IMR-90 (cell line): ENCODE results near the gene CWF19L1. TPM values are rescaled to one million over a fixed set of nuclear protein-coding genes. Genes with fewer than 3 reads are reported as not detected.

Experiments
- ATAC-seq: fragments of 200-7000 bp; cut with Tn5 transposase; 2 replicates; pipeline ENCODE4 v1.9.1; 2020; ENCODE audit warnings: low read depth, mild to moderate bottlenecking, moderate library complexity
- BruUV-seq: library from RNA; stranded (reverse); fragments of 400-500 nt; replicated peaks from 2 replicates; lab custom pipeline; 2021; lab: Mats Ljungman, UMichigan
- CTCF ChIA-PET: fragments of 300-600 bp; formaldehyde crosslinking; extraction: SDS; loops from one replicate; lab custom pipeline; 2021; ENCODE audit warnings: antibody characterized with exemption; lab: Yijun Ruan, JAX
- POLR2A ChIA-PET: fragments of 300-600 bp; sonication (Branson Sonifier 250); formaldehyde crosslinking; loops from one replicate; lab custom pipeline; 2022; ENCODE audit warnings: antibody characterized with exemption; ENCODE audit not compliant: unreplicated experiment; lab: Charles Lee
- DNase-seq: peaks from one replicate; pipeline ENCODE4 v3.0.0; 2013
- H2AFZ ChIP-seq: replicated peaks from 2 replicates; pipeline ENCODE3; 2013; ENCODE audit warnings: low read length, mild to moderate bottlenecking; ENCODE audit not compliant: poor library complexity
- H2AK5ac ChIP-seq: 2 replicates; pipeline ENCODE4 v1.6.1; 2013; ENCODE audit warnings: low read depth, low read length, inconsistent platforms
- H2AK9ac ChIP-seq: replicated peaks from 2 replicates; pipeline ENCODE3; 2013; ENCODE audit warnings: mild to moderate bottlenecking, low read depth, low read length, moderate library complexity; ENCODE audit not compliant: poor library complexity
- H2BK120ac ChIP-seq: 2 replicates; pipeline ENCODE4 v1.6.1; 2013; ENCODE audit warnings: low read depth, low read length, inconsistent platforms
- H2BK15ac ChIP-seq: 3 replicates; pipeline ENCODE4 v1.6.1; 2013; ENCODE audit warnings: low read depth, low read length, inconsistent platforms
- H2BK20ac ChIP-seq: 2 replicates; pipeline ENCODE4 v1.6.1; 2013; ENCODE audit warnings: low read depth, mild to moderate bottlenecking, inconsistent platforms, low read length, moderate library complexity
- H2BK5ac ChIP-seq: 2 replicates; pipeline ENCODE4 v1.6.1; 2013; ENCODE audit warnings: mild to moderate bottlenecking, low read depth, low read length, inconsistent platforms; ENCODE audit not compliant: poor library complexity, severe bottlenecking
- H3K14ac ChIP-seq: replicated peaks from 2 replicates; pipeline ENCODE4 v1.6.1; 2013; ENCODE audit warnings: low read depth, low read length, inconsistent platforms
- H3K18ac ChIP-seq: 2 replicates; pipeline ENCODE4 v1.6.1; 2013; ENCODE audit warnings: low read depth, low read length, control low read depth
- H3K23ac ChIP-seq: 2 replicates; pipeline ENCODE4 v1.6.1; 2013; ENCODE audit warnings: low read depth, low read length, inconsistent platforms
- H3K27ac ChIP-seq: 2 replicates; pipeline ENCODE4 v1.5.1; 2013; ENCODE audit warnings: mild to moderate bottlenecking, control low read depth, low read length; ENCODE audit not compliant: insufficient read depth
- H3K27me3 ChIP-seq: 2 replicates; pipeline ENCODE4 v1.6.1; 2013; ENCODE audit warnings: low read length; ENCODE audit not compliant: control insufficient read depth, insufficient read depth
- H3K36me3 ChIP-seq: 2 replicates; pipeline ENCODE4 v1.6.1; 2013; ENCODE audit warnings: low read length, mixed read lengths; ENCODE audit not compliant: control insufficient read depth, insufficient read depth
- H3K4ac ChIP-seq: 2 replicates; pipeline ENCODE4 v1.6.1; 2013; ENCODE audit warnings: low read depth, low read length, inconsistent platforms
- H3K4me1 ChIP-seq: 2 replicates; pipeline ENCODE4 v1.6.1; 2013; ENCODE audit warnings: low read length, mixed read lengths; ENCODE audit not compliant: control insufficient read depth, insufficient read depth
- H3K4me2 ChIP-seq: 2 replicates; pipeline ENCODE4 v1.6.1; 2013; ENCODE audit warnings: low read depth, mild to moderate bottlenecking, control low read depth, low read length, moderate library complexity
- H3K4me3 ChIP-seq: 2 replicates; pipeline ENCODE4 v1.5.1; 2013; ENCODE audit warnings: low read depth, mild to moderate bottlenecking, control low read depth, low read length, moderate library complexity; ENCODE audit not compliant: insufficient read depth
- H3K56ac ChIP-seq: 2 replicates; pipeline ENCODE4 v1.6.1; 2013; ENCODE audit warnings: low read length, inconsistent platforms; ENCODE audit not compliant: insufficient read depth; ENCODE audit errors: extremely low read depth
- H3K79me1 ChIP-seq, 2 experiments: 2 replicates each; pipeline ENCODE4 v1.6.1; 2013; ENCODE audit warnings: low read length in 2 of 2, inconsistent platforms in 1 of 2, low read depth in 1 of 2
- H3K9ac ChIP-seq: 2 replicates; pipeline ENCODE4 v1.6.1; 2013; ENCODE audit warnings: low read depth, low read length, control low read depth
- H3K9me1 ChIP-seq: 2 replicates; pipeline ENCODE4 v1.6.1; 2013; ENCODE audit warnings: low read length, inconsistent platforms; ENCODE audit not compliant: insufficient read depth
- H3K9me3 ChIP-seq: 2 replicates; pipeline ENCODE4 v1.6.1; 2013; ENCODE audit warnings: low read length; ENCODE audit not compliant: control insufficient read depth, insufficient read depth
- H4K20me1 ChIP-seq: 2 replicates; pipeline ENCODE4 v1.6.1; 2013; ENCODE audit warnings: low read length, inconsistent platforms; ENCODE audit not compliant: insufficient read depth
- H4K5ac ChIP-seq: 2 replicates; pipeline ENCODE4 v1.6.1; 2013; ENCODE audit warnings: mild to moderate bottlenecking, low read depth, low read length, control low read depth
- H4K8ac ChIP-seq, 2 experiments: 2 replicates each; pipeline ENCODE4 v1.6.1; 2013; ENCODE audit warnings: low read depth in 2 of 2, low read length in 2 of 2, control low read depth in 1 of 2, inconsistent platforms in 1 of 2
- H4K91ac ChIP-seq: 2 replicates; pipeline ENCODE4 v1.6.1; 2013; ENCODE audit warnings: low read depth, low read length, inconsistent platforms; ENCODE audit not compliant: insufficient read depth
- BHLHE40 ChIP-seq: fragments of 150-350 bp; IDR thresholded peaks from 2 replicates; pipeline ENCODE4 v1.6.1; 2016; ENCODE audit warnings: mild to moderate bottlenecking, low read depth, low read length
- CEBPB ChIP-seq: IDR thresholded peaks from 2 replicates; pipeline ENCODE4 v1.6.1; 2012; ENCODE audit warnings: low read depth, low read length, improper control_type of control experiment
- FOS ChIP-seq: fragments of 150-350 bp; IDR thresholded peaks from 2 replicates; pipeline ENCODE4 v1.6.1; 2016; ENCODE audit warnings: low read depth, low read length
- MAFK ChIP-seq: IDR thresholded peaks from 2 replicates; pipeline ENCODE4 v1.6.1; 2012; ENCODE audit warnings: low read depth, low read length, improper control_type of control experiment
- MAZ ChIP-seq: IDR thresholded peaks from 2 replicates; pipeline ENCODE4 v1.6.1; 2012; ENCODE audit warnings: low read depth, mild to moderate bottlenecking, low read length, improper control_type of control experiment, moderate library complexity, borderline replicate concordance
- NFE2L2 ChIP-seq: fragments of 150-350 bp; IDR thresholded peaks from 2 replicates; pipeline ENCODE4 v1.6.1; 2016; ENCODE audit warnings: low read depth, mild to moderate bottlenecking, low read length
- POLR2A ChIP-seq: IDR thresholded peaks from 2 replicates; pipeline ENCODE4 v1.6.1; 2012; ENCODE audit warnings: mild to moderate bottlenecking, low read depth, low read length
- RAD21 ChIP-seq: IDR thresholded peaks from 2 replicates; pipeline ENCODE4 v1.6.1; 2012; ENCODE audit warnings: low read length, improper control_type of control experiment
- RCOR1 ChIP-seq: IDR thresholded peaks from 2 replicates; pipeline ENCODE4 v1.6.1; 2012; ENCODE audit warnings: mild to moderate bottlenecking, low read length, improper control_type of control experiment; ENCODE audit not compliant: insufficient replicate concordance
- WGBS, 2 experiments: methylation state at CpG; one replicate each; pipeline versions ENCODE4 v1.1.5 to v1.1.7; 2013; ENCODE audit warnings: missing lambda C conversion rate in 2 of 2; ENCODE audit not compliant: insufficient read length in 1 of 2; ENCODE audit errors: extremely low coverage in 2 of 2; 5-methylcytosine and 5-hydroxymethylcytosine counted together
- dilution Hi-C: fragments of 300-500 bp; cut with HindIII; formaldehyde crosslinking; loops from one replicate; pipeline ENCODE4 v1.14.3; 2018; ENCODE audit warnings: low sequenced_read_pairs; ENCODE audit not compliant: unreplicated experiment
- in situ Hi-C: fragments of 300-500 bp; cut with MboI; formaldehyde crosslinking; loops from 3 replicates; pipeline ENCODE4 v1.14.3; 2019; ENCODE audit warnings: low sequenced_read_pairs, inconsistent platforms, mixed read lengths
- intact Hi-C: fragments of 100-400 bp; cut with micrococcal nuclease; formaldehyde crosslinking; loops from 2 replicates; pipeline ENCODE4 v1.10.0; 2022
- polyA plus RNA-seq, 3 experiments: library from polyadenylated mRNA; depleted of rRNA; stranded (reverse); fragments of >200 nt; gene quantifications; 2 replicates each; pipeline ENCODE4 v1.2.3, GENCODE V29; 2012; ENCODE audit warnings: low replicate concordance in 1 of 3
- total RNA-seq: library from RNA; depleted of rRNA; stranded (reverse); fragments of >200 nt; gene quantifications from 2 replicates; pipeline ENCODE4 v1.2.3, GENCODE V29; 2012

The CWF19L1 gene
- total and polyA plus RNA-seq, 2 of the 4 experiments (the other 2 are of a cell fraction), result 10.2 to 30.8 TPM

- POLR2A ChIA-PET, result interaction anchor here (0.6 kb wide), 1 partner anchor 12 kb away, joined by 3 read pairs; no protein-coding TSS in a partner anchor
- Histone ChIP-seq H4K20me1 (peaks cover 5% of the 10 kb centered on the region; the same call in 1 of the 2 replicates), H3K4me3 (no peak overlapping the region), H4K8ac (no peak overlapping the region), H3K27me3 (no peaks in the 10 kb centered on the region), H2AFZ (no peak overlapping the region), H3K4me2 (no peak overlapping the region), H3K4me1 (no peaks in the 10 kb centered on the region), H3K18ac (no peak overlapping the region), H3K79me1 (peaks cover 0 to 31% of the 10 kb centered on the region in 2 experiments; a peak in 3 of 4 replicates), H2AK5ac (no peak overlapping the region), H3K36me3 (peaks cover 19% of the 10 kb centered on the region), H3K27ac (no peak overlapping the region), H2BK15ac (no peak overlapping the region), H3K9me3 (no peaks in the 10 kb centered on the region), H2BK120ac (no peak overlapping the region), H4K5ac (no peak overlapping the region), H3K9me1 (no peaks in the 10 kb centered on the region), H4K91ac (no peak overlapping the region), H3K23ac (no peak overlapping the region), H3K56ac (no peak overlapping the region), H2BK5ac (no peak overlapping the region), H3K14ac (no peak overlapping the region), H2BK20ac (no peak overlapping the region), H2AK9ac (no peak overlapping the region), H3K4ac (no peak overlapping the region), H3K9ac (no peak overlapping the region)
- CTCF ChIA-PET, result interaction anchor here (1.2 to 1.3 kb wide), 2 partner anchors 8 to 387 kb away, joined by 4 read pairs; no protein-coding TSS in a partner anchor
- no peak for TF ChIP-seq POLR2A
- no peak for TF ChIP-seq RAD21
- TF ChIP-seq MAFK, result no peak
- TF ChIP-seq MAZ, result no peak
- no peak for TF ChIP-seq CEBPB
- no peak for TF ChIP-seq RCOR1
- TF ChIP-seq FOS, result no peak
- TF ChIP-seq BHLHE40, result no peak
- TF ChIP-seq NFE2L2, result no peak
- ATAC-seq (no peak), DNase-seq (peak; percentile 40)
- intact Hi-C loops (no loop called here), in situ Hi-C loops (no loop called here), dilution Hi-C loops (no loop called here)
- no TSS peak for BruUV-seq
- WGBS, 2 experiments, result no CpG with 5 or more reads among the region's 2 CpGs
Measured at GRCh38 chr10:100232101-100232500, 35.3 kb downstream of the CWF19L1 start.
